NCI-H2029 treated with DMSO at 0.1 percent for 48 hours (cell line): ENCODE measurements around the gene RPSA.
"Not testable (repeated sequence)": the region's sequence is repeated elsewhere in the genome, so short reads cannot be mapped to it uniquely, and the experiment has no call there.

Experiments
- DNase-seq: peaks from one replicate; lab custom pipeline; 2025; lab: John Stamatoyannopoulos, UW

RPSA gene

GRCh38 chr3:39388741-39389248 is 17.7 kb upstream of the RPSA start:
- DNase-seq, result no peak

DNA sequence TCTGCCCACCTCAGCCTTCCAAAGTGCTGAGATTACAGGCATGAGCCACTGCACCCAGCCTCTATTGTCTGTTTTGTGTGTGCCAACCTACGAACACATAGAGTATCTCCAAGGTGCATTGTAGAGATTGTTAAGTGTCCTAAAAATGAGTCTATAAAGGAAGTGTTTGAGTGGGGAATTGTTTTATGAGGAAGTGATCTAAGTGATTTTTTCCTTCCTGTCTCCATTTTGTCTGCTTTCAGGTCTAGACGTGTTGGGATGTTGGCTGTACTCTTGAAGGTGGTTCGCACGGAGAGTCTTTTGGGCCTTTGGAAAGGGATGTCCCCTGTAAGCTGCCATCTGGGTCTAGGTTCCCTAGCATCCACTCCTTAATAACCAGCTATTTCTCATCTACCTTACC is 16.3 kb upstream of the RPSA start:
- DNase-seq, result no peak

- DNase-seq, result no peak
These were observed 9.8 kb upstream of the RPSA start for GRCh38 chr3:39396690-39397089.

GRCh38 chr3:39398700-39399099 is 7.8 kb upstream of the RPSA start:
- DNase-seq, result no peak

DNA sequence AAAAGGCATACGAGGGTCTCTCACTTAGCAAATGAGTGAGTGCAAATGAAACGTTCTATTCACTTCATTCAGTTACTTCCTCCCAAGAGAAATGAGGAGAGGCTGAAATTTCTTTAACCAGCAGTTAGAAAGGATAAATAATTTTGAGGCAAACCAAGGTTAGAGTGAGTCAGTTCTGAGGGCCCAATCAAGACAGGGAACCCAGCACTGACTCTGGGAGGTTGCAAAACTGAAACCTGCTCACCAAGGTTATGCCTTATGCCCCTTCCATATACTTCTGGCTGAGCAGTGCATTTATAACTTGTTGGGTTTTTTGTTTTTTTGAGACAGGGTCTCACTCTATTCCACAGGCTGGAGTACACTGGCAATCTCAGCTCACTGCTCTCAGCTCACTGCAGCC is 4.5 kb upstream of the RPSA start:
- no peak for DNase-seq

DNA sequence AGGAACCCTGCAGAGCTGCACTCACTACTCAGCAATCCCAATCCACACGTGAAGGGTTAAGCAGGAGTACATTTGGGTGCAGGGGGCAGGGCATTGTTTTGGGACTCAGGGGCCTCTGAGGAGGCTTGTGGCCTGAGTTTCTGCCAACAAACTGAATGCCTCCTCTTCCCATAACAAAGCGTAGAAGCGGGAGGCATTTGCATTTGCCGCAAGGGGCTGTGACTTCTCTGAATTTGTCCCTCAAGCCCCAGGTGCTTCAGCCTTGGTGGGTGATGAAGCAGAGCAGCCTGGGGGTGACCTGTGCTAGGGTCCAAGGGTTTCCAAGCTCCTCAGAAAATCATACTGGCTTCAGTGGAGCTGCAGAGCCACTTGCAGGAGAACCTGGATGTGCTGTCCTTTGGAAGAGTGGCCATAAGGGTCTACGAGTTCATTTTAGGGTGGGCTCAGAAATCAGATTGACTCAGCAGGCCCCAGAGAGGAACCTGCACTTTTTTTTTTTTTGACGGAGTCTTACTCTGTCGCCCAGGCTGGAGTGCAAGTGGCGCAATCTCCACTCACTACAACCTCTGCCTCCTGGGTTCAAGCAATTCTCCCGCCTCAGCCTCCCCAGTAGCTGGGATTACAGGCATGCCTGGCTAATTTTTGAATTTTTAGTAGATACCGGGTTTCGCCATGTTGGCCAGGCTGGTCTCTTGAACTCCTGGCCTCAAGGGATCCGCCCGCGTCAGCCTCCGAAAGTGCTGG is 1.4 kb upstream of the RPSA start:
- no peak for DNase-seq

- no peak for DNase-seq
These were observed 693 bp upstream of the RPSA start for GRCh38 chr3:39405687-39406367.

- DNase-seq, result no peak
These were observed 724 bp downstream of the RPSA start for GRCh38 chr3:39407259-39407629.

DNA sequence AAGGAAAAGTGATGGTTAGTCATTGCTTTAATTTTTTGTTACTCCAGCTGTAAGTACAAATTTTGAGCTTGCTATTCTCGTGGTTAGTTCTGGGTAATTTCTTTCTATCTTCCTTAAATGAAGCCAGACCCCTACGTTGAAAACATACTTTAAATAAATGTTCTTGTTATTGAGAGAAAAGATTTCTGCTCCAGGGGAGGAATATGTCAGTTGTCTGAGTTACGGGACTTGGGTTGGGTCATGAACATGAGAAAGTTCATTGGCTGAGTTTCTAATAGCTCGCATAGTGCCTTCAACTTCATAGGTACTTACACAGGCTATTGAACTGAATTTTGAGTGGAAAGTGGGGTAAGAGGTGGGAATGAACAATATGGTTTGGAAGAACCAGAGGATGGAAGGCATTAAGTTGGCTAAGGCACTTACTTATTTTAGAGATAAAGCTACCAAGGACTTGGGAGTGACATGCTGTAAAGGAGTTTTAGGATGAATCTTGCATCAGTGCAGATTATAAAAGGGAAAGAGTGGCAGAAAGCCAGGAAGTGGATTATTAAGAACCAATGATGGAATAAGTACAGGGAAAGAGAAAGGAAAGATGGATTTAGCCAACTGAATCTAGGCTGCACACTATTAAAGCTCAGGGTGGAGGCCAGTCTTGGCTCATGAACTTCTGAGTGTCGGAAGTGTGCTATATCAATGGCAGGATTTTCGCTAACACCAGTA is 1.4 kb downstream of the RPSA start:
- no peak for DNase-seq

- DNase-seq, result no peak
These were observed 2.2 kb downstream of the RPSA start for GRCh38 chr3:39408493-39409372.

DNA sequence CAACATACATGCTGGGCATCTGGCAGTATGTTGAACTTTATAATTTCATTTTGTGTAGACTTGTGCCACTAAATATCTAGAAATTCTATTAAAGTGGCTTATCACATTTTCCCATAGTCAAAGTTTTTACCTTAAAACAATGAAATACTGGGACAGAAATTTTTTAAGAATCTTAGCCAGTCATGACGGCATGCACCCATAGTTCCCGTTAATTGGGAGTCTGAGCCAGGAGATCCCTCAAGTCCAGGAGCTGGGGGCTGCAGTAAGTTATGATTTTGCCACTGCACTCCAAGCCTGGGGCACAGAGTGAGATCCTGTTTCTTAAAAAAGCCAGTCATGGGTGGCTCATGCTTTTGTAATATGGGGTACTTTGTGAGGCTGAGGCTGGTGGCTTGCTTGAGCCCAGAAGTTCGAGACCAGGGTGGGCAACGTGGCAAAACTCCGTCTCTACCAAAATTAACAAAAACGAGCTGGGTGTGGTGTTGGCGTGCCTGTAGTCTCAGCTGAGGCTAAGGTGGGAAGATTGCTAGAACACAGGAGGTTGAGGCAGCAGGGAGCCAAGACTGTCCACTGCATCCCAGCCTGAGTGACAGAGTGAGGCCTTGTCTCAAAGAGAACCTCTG is 3.1 kb downstream of the RPSA start:
- no peak for DNase-seq

GRCh38 chr3:39410893-39411292 is 4.4 kb downstream of the RPSA start:
- no peak for DNase-seq

DNA sequence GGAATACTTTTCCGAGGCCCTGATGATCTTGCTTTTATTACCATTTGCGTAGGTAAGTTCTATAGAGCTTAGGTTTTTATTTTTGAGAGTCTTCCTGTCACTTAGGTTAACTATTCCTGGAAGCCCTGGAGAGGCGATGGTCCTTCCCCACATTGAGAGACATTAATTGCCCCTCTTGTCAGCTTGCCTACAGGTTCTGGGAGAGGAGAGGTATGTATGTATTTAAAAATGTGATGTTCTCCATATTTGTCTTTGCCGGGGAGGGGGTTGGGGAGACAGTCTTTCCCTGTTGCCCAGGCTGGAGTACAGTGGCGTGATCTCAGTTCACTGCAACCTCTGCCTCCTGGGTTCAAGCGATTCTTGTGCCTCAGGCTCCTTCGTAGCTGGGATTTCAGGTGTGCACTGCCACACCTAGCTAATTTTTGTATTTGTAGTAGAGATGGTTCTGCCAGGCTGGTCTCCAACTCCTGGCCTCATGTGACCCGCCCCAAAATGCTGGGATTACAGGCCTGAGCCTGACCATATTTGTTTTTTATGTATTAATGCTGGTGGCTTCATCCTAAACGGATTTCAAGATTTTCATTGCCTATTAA is 6.2 kb downstream of the RPSA start:
- DNase-seq, result no peak

- DNase-seq, result no peak
These were observed 7.3 kb downstream of the RPSA start for GRCh38 chr3:39413691-39414420.

DNA sequence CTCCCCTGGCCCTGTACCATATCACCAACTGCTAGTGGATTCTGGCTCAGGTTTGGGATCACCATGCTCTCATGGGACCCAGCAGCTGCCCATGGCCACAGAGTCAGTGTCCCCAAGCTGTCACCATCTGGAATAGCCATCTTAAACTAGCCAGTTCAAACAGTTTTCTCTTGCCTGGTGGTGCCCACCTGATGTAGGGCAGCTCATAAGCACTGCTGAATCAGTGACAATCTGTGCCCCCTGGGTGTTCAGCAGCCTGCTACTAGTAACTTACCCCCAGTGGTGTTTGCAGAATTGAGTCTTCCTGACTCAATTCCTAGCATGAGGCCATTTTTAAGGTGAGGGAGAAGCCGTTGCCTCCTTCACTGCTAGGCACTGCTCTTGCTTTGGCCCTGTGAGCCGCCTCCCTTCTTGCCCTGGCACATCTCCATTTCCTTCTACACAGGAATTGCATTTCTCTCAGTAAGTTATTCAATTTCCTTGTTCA is 7.9 kb downstream of the RPSA start:
- DNase-seq, result no peak

GRCh38 chr3:39415302-39415701 is 8.8 kb downstream of the RPSA start:
- DNase-seq, result not testable (repeated sequence)

GRCh38 chr3:39415983-39416382 is 9.5 kb downstream of the RPSA start:
- no peak for DNase-seq

- not testable (repeated sequence) for DNase-seq
These were observed 10.5 kb downstream of the RPSA start for GRCh38 chr3:39416998-39417397.

DNA sequence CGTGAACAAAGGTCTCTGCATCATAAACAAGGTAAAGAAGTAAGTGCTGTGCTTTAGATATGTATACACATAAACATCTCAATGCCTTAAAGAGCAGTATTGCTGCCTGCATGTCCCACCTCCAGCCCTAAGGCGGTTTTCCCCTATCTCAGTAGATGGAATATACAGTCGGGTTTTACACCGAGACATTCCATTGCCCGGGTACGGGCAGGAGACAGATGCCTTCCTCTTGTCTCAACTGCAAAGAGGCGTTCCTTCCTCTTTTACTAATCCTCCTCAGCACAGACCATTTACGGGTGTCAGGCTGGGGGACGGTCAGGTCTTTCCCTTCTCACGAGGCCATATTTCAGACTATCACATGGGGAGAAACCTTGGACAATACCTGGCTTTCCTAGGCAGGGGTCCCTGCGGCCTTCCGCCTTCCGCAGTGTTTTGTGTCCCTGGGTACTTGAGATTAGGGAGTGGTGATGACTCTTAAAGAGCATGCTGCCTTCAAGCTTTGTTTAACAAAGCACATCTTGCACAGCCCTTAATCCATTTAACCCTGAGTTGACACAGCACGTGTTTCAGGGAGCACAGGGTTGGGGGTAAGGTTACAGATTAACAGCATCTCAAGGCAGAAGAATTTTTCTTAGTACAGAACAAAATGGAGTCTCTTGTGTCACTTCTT is 12.2 kb downstream of the RPSA start:
- not testable (repeated sequence) for DNase-seq
